GM12892 (cell line): Measurements from ENCODE around the gene RNF146.

Experiments
- POLR2A ChIP-seq: IDR thresholded peaks from 2 replicates; pipeline ENCODE4 v1.6.1; 2011; ENCODE audit warnings: low read depth, low read length, control low read depth
- POLR2AphosphoS5 ChIP-seq: IDR thresholded peaks from 2 replicates; pipeline ENCODE4 v1.6.1; 2011; ENCODE audit warnings: low read depth, low read length, control low read depth

DNA sequence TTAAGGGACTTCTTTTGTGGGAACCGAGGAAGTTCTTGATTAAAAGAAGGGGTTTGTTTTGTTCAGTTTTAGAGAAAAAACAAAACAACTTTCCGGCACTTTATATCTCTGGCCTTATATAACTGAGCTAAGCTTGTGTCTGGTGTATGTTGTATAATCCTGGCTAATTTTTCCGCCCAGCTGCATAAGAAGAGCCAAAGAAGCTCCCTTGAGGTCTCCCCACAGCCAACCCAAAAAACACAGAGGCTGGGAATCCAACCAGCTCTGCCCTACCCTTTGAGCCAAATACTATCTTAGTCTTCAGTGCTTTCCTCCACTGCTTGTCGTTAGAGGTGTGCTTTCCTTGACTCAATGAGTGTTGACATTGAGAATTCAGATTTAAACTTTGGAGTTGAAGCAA lies 45.5 kb upstream of the RNF146 start:
- no peak for TF ChIP-seq POLR2A
- TF ChIP-seq POLR2AphosphoS5, result no peak
